Smooth muscle cell of the brain vasculature (primary cell): ENCODE results near the gene SP9.
"Not testable (repeated sequence)": the region's sequence is repeated elsewhere in the genome, so short reads cannot be mapped to it uniquely, and the experiment has no call there.

Experiments used
- DNase-seq: peaks from one replicate; pipeline ENCODE4 v3.0.0-alpha.2; 2012; ENCODE audit warnings: low read depth, low spot score

Gene SP9

DNA sequence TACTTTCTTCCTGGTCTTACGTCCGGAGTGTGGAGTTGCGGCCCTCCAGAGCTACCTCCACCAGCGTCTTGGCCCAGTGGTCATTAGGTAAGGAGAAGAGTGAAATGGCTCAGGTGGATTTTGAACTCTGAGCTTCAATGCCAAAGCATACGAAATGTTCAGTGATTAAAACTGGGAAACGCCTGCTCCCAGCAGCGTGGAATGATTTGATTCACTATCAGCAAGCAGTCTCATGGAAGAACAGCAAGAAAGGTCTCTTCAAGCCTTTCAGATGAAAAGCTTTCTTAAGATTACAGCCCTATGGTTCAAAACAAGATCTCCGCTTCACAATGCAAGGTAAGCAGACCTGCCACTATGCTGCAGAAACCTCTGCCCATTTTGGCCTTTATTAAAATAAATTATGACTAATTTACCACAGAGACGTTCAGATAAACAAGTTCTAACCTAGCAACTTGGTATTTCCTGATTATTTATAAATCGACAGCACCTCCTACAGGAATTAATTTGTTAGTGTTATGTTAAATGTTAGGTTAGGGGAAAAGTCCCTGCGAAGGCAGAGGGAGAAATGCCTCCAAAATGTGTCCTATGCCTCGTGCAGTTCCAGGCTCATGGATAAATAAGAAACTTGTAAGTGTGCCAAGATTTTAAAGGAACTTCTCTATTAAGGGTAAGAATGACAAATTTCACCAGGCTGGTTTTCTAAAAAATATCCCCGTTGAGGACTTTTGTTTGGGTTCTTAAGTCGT is 10.1 kb downstream of the SP9 start:
- DNase-seq: no peak

DNA sequence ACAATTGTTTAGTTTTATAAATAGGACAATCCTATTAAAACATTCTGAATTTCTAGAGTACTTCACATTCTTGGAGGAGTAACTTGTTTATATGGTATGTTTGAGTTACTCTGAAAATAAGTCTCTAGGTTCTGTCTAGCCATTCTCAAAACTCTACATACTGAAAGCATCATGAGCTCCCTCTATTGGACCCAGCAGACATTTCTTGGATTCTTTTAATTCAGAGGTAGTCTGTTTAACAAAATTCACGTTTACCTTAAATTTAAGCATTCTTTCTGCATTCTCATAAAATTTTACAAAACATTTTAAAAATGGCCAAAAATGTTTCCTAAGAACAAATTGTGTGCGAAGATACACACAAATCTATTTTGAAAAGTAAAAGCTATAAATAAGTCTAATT is 15.3 kb downstream of the SP9 start:
- no peak for DNase-seq

DNA sequence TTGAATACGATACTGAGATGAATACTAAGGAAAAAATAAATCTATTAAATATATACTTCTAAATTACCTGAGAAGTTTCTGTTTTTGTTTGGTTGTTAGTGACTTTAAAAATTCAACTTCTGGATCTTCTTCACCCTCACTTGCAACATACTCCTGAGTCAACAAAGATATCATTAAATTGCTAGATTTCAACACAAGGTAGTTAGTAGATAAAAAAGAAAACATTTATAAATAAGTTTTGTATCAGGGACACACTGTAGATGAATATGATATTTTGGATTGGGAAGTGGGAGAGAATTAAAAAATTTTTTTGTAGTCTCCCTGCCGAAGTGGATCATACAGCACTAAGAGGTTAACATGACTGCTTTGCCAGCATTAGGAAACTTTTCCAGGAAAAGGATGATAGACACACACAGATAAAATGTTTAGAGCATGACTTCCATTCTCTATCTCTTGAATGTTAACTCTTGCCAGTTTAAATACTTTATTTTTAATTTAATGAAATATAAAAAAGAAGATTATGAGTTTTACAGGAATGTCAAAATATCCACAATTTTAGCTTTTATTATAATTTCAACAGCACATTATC is 15.9 kb downstream of the SP9 start:
- DNase-seq: no peak

DNA sequence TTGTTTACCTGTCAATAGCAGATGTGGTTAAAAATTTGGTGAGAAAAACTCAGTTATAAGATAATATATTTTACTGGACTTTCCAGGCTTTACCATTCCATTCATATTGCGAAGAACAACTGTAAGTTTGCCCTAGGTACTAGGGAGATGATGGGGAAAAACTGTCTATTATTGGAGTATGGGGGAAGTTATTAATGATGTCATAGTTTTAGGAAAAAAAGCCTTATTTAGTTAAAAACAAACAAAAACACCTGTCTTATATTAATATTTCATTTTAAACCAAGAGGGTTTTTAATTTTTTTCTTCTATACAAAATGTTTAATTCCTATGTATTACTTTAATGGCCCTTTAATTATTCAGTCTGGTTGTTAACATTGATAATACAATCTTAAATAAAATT is 18.2 kb downstream of the SP9 start:
- no peak for DNase-seq

DNA sequence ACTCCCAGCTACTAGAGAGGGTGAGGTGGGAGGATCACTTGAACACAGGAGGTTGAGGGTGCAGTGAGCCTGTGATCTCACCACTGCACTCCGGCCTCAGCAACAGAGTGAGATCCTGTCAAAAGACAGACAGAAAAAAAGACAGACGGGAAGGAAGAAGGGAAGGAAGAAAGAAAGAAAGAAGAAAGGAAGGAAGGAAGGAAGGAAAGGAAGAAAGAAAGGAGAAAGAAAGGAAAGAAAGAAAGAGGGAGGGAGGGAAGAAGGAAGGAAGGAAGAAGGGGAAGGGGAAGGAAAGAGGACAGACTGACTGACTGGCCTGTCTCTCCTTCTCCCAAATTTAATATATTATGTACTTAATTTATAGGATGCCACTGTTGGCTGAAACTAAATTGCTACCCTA is 21.6 kb downstream of the SP9 start:
- DNase-seq: no peak

DNA sequence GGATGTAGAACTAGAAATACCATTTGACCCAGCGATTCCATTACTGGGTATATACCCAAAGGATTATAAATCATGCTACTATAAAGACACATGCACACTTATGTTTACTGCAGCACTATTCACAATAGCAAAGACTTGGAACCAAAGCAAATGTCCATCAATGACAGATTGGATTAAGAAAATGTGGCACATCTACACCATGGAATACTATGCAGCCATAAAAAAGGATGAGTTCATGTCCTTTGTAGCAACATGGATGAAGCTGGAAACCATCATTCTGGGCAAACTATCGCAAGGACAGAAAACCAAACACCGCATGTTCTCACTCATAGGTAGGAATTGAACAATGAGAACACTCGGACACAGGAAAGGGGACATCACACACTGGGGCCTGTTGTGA is 24.9 kb downstream of the SP9 start:
- not testable (repeated sequence) for DNase-seq

DNA sequence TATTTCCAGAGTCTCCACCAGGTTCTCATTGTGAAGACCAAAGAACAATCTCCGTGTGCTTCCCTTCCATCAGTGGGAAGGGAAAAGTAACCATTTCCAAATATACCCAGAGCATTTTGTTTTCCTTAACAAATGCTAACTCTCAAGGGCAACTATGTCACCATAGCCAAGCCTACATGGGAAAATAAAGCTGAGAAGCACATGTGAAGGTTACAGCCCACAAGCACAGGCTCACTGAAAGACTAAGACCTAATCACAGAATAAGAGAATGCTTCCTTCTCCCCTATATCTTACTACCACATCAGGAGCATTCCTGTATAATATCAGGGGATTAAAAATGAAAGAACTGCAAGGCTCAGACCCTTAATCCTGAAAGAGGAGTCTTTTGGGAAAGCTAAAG is 28.2 kb downstream of the SP9 start:
- no peak for DNase-seq

DNA sequence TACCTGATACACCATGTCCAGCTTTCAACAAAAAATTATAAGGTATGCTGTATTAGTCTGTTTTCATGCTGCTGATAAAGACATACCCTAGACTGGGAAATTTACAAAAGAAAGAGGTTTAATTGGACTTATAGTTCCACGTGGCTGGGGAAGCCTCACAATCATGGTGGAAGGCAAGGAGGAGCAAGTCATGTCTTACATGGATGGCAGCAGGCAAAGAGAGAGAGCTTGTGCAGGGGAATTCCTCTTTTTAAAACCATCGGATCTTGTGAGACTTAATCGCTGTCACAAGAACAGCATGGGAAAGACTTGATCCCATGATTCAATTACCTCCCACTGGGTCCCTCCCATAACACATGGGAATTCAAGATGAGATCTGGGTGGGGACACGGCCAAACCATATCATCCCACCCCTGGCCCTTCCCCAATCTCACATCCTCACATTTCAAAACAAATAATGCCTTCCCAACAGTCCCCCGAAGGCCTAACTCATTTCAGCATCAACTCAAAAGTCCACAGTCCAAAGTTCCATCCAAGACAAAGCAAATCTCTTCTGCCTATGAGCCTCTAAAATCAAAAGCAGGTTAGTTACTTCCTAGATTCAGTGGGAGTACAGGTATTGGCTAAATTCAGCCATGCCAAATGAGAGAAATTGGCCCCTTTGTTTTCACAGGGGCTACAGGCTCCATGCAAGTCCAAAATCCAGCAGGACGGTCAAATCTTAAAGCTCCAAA is 28.9 kb downstream of the SP9 start:
- not testable (repeated sequence) for DNase-seq

DNA sequence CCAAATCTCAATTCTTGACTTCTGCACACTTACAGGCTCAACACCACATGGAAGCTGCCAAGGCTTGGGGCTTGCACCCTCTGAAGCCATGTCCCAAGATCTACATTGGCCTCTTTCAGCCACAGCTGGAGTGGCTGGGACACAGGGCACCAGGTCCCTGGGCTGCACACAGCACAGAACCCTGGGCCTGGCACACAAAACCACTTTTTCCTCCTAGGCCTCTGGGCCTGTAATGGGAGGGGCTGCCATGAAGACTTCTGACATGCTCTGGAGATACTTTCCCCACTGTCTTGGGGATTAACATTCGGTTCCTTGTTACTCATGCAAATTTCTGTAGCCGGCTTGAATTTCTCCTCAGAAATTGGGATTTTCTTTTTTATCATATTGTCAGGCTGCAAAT is 29.9 kb downstream of the SP9 start:
- no peak for DNase-seq

DNA sequence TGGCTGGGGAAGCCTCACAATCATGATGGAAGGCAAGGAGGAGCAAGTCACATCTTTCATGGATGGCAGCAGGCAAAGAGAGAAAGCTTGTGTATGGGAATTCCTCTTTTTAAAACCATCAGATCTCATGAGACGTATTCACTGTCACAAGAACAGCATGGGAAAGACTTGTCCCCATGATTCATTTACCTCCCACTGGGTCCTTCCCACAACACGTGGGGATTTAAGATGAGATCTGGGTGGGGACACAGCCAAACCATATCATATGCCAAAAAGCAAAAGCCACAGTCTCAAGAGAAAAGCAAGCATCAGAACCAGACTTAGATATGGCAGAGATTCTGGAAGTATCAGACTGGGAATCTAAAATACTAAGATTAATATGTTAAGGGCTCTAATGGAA is 30.8 kb downstream of the SP9 start:
- no peak for DNase-seq

DNA sequence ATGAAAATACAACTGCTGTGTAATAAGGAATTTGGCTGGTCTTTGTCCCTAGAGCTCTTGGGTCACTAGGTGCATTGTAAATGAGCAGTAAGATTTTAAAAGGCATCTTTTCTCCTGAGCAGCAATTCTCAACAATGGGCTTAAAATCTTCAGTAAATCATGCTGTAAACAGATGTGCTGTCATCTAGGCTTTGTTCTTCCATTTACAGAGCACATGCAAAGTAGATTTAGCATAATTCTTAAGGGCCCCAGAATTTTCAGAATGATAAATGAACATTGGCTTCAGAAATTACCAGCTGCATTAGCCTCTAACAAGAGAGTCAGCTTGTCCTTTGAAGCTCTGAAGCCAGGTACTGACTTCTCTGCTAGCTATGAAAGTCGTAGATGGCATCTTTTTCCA is 33.9 kb downstream of the SP9 start:
- DNase-seq: no peak

DNA sequence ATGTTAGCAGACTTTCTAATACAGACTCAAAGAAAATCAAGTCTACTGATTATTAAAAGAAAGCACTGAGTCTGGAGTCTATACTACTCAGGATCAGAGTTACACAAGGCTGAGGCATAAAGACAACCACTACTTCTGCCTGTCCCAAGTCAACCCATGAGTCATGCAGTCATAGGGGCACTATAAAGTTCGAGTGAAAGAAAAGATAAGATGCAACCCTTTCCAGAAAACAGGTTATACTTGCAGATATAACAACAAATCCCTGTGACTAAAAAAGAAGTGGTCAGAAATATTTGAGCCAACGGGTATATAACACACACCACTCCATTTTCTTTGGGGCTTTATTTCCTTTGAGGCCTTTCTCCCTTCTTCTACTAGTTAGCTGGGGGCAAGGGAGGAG is 42.2 kb downstream of the SP9 start:
- DNase-seq: no peak

DNA sequence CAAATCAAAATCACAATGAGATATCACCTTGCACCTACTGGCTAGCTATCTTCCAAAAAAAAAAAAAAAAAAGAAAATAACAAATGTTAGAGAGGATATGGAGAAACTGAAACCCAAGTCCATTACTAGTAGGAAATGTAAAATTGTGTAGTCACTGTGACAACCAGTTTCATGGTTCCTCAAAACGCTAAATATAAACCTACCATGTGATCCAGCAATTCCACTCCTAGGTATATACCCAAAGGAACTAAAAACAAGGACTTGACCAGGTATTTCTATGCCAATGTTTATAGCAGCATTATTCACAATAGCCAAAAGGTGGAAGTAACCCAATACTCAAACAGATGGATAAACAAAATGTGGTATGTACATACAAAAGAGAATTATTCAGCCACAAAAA is 49.0 kb downstream of the SP9 start:
- DNase-seq: no peak

DNA sequence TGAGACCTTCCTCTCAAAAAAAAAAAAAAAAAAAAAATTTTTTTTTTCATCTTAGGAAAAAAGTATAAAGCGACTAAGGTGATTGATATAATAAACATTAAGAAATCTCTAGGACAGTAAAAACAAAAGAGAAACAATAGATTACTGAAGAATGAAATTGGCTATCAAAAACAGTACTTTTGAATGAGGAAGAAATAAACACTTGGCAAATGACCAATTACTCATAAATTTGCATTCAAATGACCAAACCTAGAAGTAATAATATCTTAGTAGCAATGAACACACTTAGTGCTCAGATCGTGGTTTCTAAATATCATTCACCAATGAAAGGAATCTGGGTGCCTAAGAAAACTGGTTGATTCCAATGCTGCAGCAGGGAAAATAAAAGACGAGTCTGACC is 50.4 kb downstream of the SP9 start:
- DNase-seq: no peak
